Urothelium cell line (cell line): ENCODE data around the gene OS9.
"Not testable (repeated sequence)": the region's sequence is repeated elsewhere in the genome, so short reads cannot be mapped to it uniquely, and the experiment has no call there.

Source experiments
- DNase-seq: peaks from one replicate; pipeline ENCODE4 v3.0.0; 2011; ENCODE audit warnings: low spot score, mixed read lengths
- FAIRE-seq: peaks from 2 replicates; lab custom pipeline; 2011; peaks lifted over from hg19 to GRCh38; lab: Jason Lieb, UNC

The OS9 gene

GRCh38 chr12:57693659-57694458 lies at the start of gene OS9:
TSS of gene OS9 (plus strand) at chr12:57694132. CDS start at chr12:57694162, 30 bp downstream.
- FAIRE-seq (peak; percentile 94), DNase-seq (peak; percentile 98)

GRCh38 chr12:57645990-57646658 lies 47.8 kb upstream of the OS9 start:
- not testable (repeated sequence) for DNase-seq, FAIRE-seq

- DNase-seq, FAIRE-seq: not testable (repeated sequence)
Measured at GRCh38 chr12:57646659-57647049, 47.3 kb upstream of the OS9 start.

GRCh38 chr12:57654042-57654441 lies 39.9 kb upstream of the OS9 start:
- DNase-seq: no peak
- no peak for FAIRE-seq

- no peak for FAIRE-seq
Measured at GRCh38 chr12:57655541-57656240, 38.2 kb upstream of the OS9 start.

GRCh38 chr12:57656408-57656807 lies 37.5 kb upstream of the OS9 start:
- DNase-seq, FAIRE-seq: not testable (repeated sequence)

More at GRCh38 chr12:57655541-57656240, 38.2 kb upstream of the OS9 start:
- no peak for DNase-seq

- no peak for DNase-seq
- FAIRE-seq: no peak
Measured at GRCh38 chr12:57657744-57658143, 36.2 kb upstream of the OS9 start.

- FAIRE-seq: no peak
- DNase-seq: no peak
Measured at GRCh38 chr12:57658890-57659289, 35.0 kb upstream of the OS9 start.

GRCh38 chr12:57661376-57661775 lies 32.6 kb upstream of the OS9 start:
- no peak for DNase-seq
- FAIRE-seq: no peak

- DNase-seq, FAIRE-seq: not testable (repeated sequence)
Measured at GRCh38 chr12:57665066-57665820, 28.7 kb upstream of the OS9 start.

GRCh38 chr12:57666897-57667296 lies 27.0 kb upstream of the OS9 start:
- DNase-seq: no peak
- no peak for FAIRE-seq

- FAIRE-seq, DNase-seq: not testable (repeated sequence)
Measured at GRCh38 chr12:57669691-57670090, 24.2 kb upstream of the OS9 start.

GRCh38 chr12:57671811-57672210 lies 22.1 kb upstream of the OS9 start:
- not testable (repeated sequence) for DNase-seq, FAIRE-seq

GRCh38 chr12:57672801-57673200 lies 21.1 kb upstream of the OS9 start:
- no peak for FAIRE-seq
- no peak for DNase-seq

GRCh38 chr12:57674691-57675090 lies 19.2 kb upstream of the OS9 start:
- FAIRE-seq (no peak), DNase-seq (no peak)

GRCh38 chr12:57677947-57678346 lies 16.0 kb upstream of the OS9 start:
- DNase-seq, FAIRE-seq: not testable (repeated sequence)

- FAIRE-seq (no peak), DNase-seq (no peak)
Measured at GRCh38 chr12:57679697-57680096, 14.2 kb upstream of the OS9 start.

GRCh38 chr12:57687862-57688261 lies 6.1 kb upstream of the OS9 start:
- DNase-seq: no peak
- FAIRE-seq: no peak

GRCh38 chr12:57688931-57689330 lies 5.0 kb upstream of the OS9 start:
- no peak for FAIRE-seq
- DNase-seq: no peak

GRCh38 chr12:57692500-57692899 lies 1.4 kb upstream of the OS9 start:
- DNase-seq: no peak

GRCh38 chr12:57693317-57693658 lies 644 bp upstream of the OS9 start:
- FAIRE-seq: no peak
- DNase-seq: no peak

More at GRCh38 chr12:57692500-57692899, 1.4 kb upstream of the OS9 start:
- no peak for FAIRE-seq
